ENCODE data around the gene FBXO15.

FBXO15 gene

GRCh38 chr18:74183130-74183529 lies 35.5 kb upstream of the FBXO15 start:
- no peaks in the 10 kb centered on the region for H3K36me3 ChIP-seq (ENCODE audit: control insufficient read depth in 2 of 2, insufficient read depth in 1 of 2, low read length in 2 of 2)
- no peak overlapping the region for H3K27ac ChIP-seq (ENCODE audit: extremely low read depth, low read depth, low read length)
- H3K4me3 ChIP-seq (ENCODE audit: low read depth, low read length) = no peak overlapping the region
- no peak for TF ChIP-seq ZNF214 (tag by site-specific recombination; IDR thresholded peaks at IDR 0.05; ENCODE audit: borderline replicate concordance)
- ChIA-PET POLR2A (no interaction called here), CTCF (interaction anchor here (0.6 to 1.0 kb wide), 2 partner anchors 159 to 204 kb away, joined by 3 to 5 read pairs; no protein-coding TSS in a partner anchor)
- H3K9me3 ChIP-seq (ENCODE audit: control insufficient read depth, insufficient read depth, low read depth, low read length) = no peaks in the 10 kb centered on the region
- no peaks in the 10 kb centered on the region for H3K4me1 ChIP-seq (ENCODE audit: control insufficient read depth, insufficient read depth, low read length)

- Histone ChIP-seq H3K4me1 (ENCODE audit: control insufficient read depth, insufficient read depth, low read length) (no peaks in the 10 kb centered on the region), H3K9me3 (ENCODE audit: control insufficient read depth, insufficient read depth, low read depth, low read length) (no peaks in the 10 kb centered on the region), H3K27ac (ENCODE audit: extremely low read depth, low read depth, low read length) (no peak overlapping the region), H3K4me3 (ENCODE audit: low read depth, low read length) (no peak overlapping the region), H3K36me3 (ENCODE audit: control insufficient read depth in 2 of 2, insufficient read depth in 1 of 2, low read length in 2 of 2) (no peaks in the 10 kb centered on the region)
- ChIA-PET POLR2A (no interaction called here), CTCF (no interaction called here)
- TF ChIP-seq YY1 (tag by site-specific recombination; IDR thresholded peaks at IDR 0.05) (no peak), ZNF843 (tag by site-specific recombination; IDR thresholded peaks at IDR 0.05) (no peak), ZNF423 (tag by site-specific recombination; IDR thresholded peaks at IDR 0.05) (no peak), ZNF174 (tag by site-specific recombination; IDR thresholded peaks at IDR 0.05) (no peak), ZNF580 (tag by site-specific recombination; IDR thresholded peaks at IDR 0.05) (no peak), ZNF610 (tag by site-specific recombination; IDR thresholded peaks at IDR 0.05; ENCODE audit: borderline replicate concordance) (no peak), ZNF514 (tag by site-specific recombination; IDR thresholded peaks at IDR 0.05) (no peak), ZNF548 (tag by site-specific recombination; IDR thresholded peaks at IDR 0.05) (no peak), ZNF558 (tag by site-specific recombination; IDR thresholded peaks at IDR 0.05) (no peak), HOXC10 (CRISPR knock-in tag; IDR thresholded peaks at IDR 0.05) (no peak), SETDB1 (IDR thresholded peaks at IDR 0.05; ENCODE audit: insufficient read length, low read length) (no peak), ZNF132 (tag by site-specific recombination; IDR thresholded peaks at IDR 0.05; ENCODE audit: borderline replicate concordance) (no peak), AEBP2 (tag by site-specific recombination; IDR thresholded peaks at IDR 0.05; ENCODE audit: borderline replicate concordance) (no peak), OSR2 (tag by site-specific recombination; IDR thresholded peaks at IDR 0.05) (no peak), ZNF426 (tag by site-specific recombination; IDR thresholded peaks at IDR 0.05) (no peak), ZNF416 (tag by site-specific recombination; IDR thresholded peaks at IDR 0.05) (no peak)
Measured at GRCh38 chr18:74182335-74182734, 34.7 kb upstream of the FBXO15 start.

GRCh38 chr18:74179623-74180199 lies 32.1 kb upstream of the FBXO15 start:
- no peak overlapping the region for H3K4me3 ChIP-seq (ENCODE audit: low read depth, low read length)
- no peak for TF ChIP-seq GLIS1 (tag by site-specific recombination; IDR thresholded peaks at IDR 0.05)
- TF ChIP-seq ZNF792 (tag by site-specific recombination; IDR thresholded peaks at IDR 0.05) = no peak
- TF ChIP-seq ZNF623 (tag by site-specific recombination; IDR thresholded peaks at IDR 0.05) = no peak
- TF ChIP-seq ZNF660 (tag by site-specific recombination; IDR thresholded peaks at IDR 0.05) = no peak
- TF ChIP-seq ZBTB7A (tag by site-specific recombination; IDR thresholded peaks at IDR 0.05; ENCODE audit: low read depth) = no peak
- no peak for TF ChIP-seq ZNF394 (tag by site-specific recombination; IDR thresholded peaks at IDR 0.05; ENCODE audit: borderline replicate concordance)
- no peak for TF ChIP-seq PRDM10 (tag by site-specific recombination; IDR thresholded peaks at IDR 0.05)
- TF ChIP-seq ZNF560 (tag by site-specific recombination; IDR thresholded peaks at IDR 0.05; ENCODE audit: borderline replicate concordance) = no peak
- TF ChIP-seq MEIS1 (CRISPR knock-in tag; IDR thresholded peaks at IDR 0.05; ENCODE audit: borderline replicate concordance) = no peak
- no peak for TF ChIP-seq ZNF239 (tag by site-specific recombination; IDR thresholded peaks at IDR 0.05)
- ChIA-PET POLR2A (no interaction called here), CTCF (no interaction called here)
- H3K9me3 ChIP-seq (ENCODE audit: control insufficient read depth, insufficient read depth, low read depth, low read length) = no peaks in the 10 kb centered on the region
- no peaks in the 10 kb centered on the region for H3K4me1 ChIP-seq (ENCODE audit: control insufficient read depth, insufficient read depth, low read length)
- no peak overlapping the region for H3K27ac ChIP-seq (ENCODE audit: extremely low read depth, low read depth, low read length)
- no peaks in the 10 kb centered on the region for H3K36me3 ChIP-seq (ENCODE audit: control insufficient read depth in 2 of 2, insufficient read depth in 1 of 2, low read length in 2 of 2)

All from HEK293 (cell line).